GM19452 (cell line): ENCODE results near the gene KCNQ1.

Source experiments
- ATAC-seq: cut with Tn5 transposase; IDR thresholded peaks from one replicate; pipeline ENCODE4 v1.9.1; 2021; ENCODE audit not compliant: unreplicated experiment

Gene KCNQ1

DNA sequence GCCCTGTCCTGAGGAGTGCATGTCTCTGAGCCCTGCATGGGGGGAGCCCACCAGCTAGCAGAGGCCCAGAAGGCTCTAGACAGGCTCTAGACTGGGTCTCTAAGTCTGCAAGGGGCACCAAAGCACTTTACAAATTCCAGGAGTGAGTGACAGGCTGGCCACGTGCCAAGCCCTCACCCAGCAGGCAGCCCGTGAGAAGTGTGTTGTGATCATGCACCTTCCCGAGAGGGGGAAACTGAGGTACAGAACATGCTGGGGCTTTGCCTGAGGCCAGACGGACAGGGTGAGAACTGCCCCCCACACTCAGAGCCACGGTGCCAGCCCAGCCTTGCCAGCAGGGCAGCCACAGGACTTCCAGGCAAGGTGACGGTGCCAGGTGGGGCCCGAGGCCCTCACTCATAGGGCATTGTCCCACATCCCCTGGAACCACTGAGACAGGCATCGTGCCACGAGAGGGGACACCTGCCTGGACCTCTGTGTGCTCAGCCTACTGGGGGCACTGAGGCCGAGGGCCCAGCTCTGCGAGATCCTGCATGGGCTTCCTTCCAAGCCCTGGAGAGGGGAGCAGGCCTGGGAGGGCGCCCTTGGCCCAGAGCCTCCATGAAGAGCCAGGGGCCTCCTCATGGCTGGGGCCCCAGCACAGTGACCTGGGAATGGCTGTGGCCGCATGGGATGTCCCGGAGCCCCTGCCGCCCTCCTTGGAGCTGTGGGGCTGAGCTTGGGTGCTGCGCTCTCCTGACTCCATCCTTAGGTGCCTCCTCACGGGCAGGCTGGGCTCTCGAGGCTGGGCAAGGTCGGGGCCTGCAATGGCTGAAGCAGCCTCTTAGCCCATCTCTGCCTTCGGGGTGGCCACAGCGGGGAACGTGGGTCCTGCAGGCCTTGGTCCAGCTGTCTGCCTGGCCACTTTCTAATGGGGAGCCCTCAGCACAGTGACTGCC lies 133.5 kb downstream of the KCNQ1 start:
- ATAC-seq: no peak

DNA sequence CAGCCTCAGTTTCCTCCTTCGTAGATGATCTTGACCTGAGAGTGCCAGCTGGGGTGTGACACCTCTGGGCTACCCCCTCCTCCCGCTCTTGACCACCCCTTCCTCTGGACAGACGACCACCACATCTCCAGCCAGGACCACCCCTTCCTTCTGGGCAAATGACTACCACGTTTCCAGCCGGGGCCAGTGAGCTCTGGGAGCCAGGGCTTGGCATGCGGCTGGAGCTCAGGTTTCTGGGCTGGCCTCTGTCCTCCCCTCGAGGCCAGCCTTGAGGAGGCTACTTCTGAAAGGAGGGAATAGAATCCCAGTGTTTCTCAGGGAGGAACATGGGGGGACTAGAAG lies 134.1 kb downstream of the KCNQ1 start:
- ATAC-seq: no peak

DNA sequence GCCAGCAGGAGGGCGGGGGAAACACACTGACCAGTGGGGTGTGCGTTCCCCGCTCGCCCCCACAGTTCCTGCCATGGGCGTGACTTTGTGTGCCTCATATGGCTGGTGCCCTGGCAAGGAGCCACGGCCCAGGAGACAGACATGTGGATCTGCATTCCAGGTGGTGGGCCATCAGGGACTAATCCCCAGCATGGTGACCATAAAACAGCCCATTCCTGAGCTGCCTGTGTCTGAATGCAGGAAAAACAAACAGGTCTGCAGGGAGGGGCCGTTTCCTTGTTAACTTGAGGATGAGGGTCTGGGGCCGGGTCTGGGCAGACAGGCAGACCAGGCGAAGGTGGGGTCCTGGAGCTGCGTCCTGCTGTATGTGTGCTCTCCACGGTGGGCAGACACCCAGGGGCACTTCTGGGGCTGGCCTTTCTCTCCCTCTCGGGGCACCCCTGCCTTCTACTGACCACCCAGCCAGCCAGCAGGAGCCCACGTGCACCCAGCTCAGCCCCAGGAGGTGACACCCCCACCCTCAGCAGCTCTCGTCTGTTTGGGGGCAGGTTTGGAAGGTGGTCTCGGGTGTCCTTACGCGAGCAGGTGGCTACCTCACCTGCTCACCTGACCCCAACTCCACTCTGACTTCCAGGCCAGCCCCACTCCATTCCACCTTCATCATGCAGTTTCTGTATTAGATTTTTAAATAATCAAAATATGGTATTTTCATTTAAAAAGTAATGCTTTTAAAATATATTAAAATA lies 134.7 kb downstream of the KCNQ1 start:
- no peak for ATAC-seq

DNA sequence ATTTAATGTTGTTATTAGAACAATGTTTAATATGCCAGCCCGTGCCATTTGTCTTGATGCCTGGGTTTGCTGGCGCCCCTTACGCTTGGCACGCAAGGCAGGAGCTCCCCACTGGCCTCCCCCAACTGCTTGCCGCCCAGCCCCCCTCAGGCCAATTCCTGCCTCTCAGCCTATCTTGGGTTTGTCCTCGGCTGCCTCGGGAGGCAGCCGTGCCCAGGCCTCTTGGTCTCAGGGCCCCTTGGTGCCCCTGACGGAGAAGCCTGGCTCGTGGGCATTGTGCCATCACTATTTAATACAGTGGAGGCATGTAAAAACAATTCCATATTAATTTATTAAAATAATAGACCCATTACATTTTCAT lies 135.2 kb downstream of the KCNQ1 start:
- ATAC-seq: no peak

DNA sequence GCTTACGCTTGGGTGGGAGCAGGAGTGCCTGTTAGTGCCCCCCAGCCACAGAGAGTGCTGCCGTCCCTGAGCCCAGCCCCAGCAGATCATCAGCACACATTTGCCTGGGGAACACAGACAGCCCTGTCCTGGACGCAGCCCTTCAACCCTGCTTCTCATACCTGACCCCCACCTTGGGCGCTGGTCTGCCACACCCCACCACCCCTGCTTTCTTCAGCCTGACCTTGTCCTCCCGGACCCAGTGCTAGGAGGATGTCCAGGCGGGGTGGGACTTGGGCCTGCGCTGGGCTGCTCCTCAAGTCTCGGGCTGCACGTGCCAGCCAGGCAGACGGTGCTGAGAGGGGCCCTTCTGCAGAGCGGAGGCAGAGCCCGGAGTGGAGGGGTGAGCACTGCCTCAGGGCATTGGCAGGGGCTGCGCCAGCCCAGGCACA lies 135.8 kb downstream of the KCNQ1 start:
- no peak for ATAC-seq

DNA sequence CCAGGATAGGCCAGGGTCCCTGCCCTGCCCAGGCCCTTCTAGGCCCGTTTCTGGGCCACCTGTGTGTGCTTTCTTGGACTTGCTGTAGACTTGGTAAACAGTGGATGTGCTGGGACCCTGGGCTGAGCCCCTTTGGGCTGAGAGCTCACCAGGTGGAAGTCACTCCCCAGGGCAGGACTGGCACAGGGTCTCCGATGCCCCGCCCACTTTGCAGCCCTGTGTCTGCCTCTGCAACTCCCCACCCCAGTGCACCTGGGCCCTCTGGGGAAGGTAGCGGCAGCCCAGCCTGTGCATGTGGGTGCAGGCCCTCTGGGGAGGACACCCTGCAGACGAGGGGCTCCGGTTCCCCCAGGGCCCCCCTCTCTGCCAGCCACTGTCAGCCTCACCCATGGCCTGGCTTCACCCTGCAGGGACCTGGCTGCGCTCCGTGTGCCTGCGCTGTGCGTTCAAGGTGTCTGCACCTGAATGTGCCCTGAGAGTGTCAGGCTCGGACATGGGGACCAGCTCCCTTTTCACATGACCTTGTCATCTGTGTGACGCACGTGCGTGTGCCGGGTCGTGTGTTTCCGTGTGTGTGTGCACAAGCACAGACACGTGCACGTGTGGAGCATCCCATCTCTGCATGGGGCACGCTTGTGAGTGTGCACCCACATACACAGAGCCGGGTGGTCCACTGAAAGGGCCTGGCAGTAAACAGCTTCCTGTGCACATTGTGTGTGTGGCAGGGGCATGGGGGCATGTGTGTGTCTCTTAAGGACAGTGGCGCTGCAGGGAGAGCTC lies 136.5 kb downstream of the KCNQ1 start:
- ATAC-seq: no peak

DNA sequence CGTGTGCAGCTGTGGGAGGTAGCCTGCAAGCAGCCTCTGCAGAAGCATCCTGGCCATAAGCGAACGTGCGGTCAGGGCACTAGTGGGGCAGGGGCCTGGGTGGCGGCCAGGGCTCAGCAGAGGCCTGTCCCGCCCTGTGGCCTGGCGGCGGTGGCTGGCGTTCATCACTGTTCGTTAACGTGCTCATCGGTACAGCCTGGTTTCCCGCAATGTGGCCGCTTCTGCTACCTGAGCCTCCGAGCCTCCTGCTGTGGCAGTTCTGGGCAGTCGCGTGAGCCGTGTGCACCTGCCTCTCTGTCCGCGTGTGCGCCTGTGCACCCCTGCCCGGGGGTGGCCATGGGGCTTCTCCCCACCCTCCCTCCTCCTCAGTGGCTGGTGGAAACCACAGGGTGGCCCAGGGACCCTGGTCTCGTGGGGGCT lies 137.1 kb downstream of the KCNQ1 start:
- no peak for ATAC-seq

DNA sequence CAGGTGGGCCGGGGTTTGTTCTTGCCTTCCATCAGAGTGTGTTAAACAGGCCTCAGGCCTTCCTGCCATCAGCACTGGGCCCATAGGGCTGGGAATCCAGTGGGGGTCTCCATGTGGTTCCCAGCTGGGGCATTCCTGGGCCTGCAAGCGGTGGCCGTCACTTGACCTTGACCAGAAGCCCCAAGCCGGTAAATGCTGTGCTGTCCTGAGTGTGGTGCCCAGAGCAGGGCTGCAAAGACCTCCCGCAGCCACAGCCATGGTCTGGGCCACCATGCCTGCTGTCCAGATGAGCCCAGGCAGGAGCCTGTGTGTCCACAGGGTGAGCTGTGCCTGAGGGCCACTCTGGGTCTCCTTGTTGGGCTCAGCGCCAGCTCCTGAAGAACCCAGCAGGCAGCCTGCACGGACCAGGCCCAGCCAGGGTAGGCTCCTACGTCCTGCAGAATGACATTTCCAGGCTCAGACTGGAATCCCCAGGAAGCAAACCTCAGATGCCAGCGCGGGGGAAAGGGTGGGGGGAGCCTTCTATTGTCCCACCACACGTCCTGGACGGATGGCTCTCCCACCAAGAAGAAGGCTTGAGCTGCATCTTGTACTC lies 137.6 kb downstream of the KCNQ1 start:
- no peak for ATAC-seq

DNA sequence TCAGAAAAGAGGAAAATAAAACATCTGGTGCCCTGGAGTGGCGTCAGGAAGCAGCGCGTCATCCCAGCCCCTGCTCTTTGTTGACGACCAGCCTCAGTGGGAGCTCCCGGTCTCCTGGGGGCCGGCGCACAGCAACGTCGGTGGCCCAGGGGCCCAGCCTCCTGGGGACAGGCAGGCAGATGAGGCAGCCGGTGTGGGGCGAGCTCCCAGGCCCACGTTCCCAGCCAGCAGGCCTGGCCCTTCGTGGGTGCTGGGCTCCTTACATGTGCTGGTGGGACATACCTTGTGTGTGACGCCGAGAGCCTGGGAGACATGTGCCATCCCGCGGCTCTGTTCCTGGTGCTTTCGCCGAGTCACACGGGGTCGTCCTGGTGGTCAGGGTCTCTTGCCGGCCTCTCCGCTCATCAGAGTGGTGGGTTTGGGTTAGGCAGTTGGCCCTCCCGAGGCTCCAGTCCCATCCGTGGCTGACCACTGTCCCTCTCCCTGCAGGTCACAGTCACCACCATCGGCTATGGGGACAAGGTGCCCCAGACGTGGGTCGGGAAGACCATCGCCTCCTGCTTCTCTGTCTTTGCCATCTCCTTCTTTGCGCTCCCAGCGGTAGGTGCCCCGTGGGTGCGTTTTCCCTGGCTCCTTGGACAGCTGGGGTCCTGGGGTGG lies 138.3 kb downstream of the KCNQ1 start:
- no peak for ATAC-seq

DNA sequence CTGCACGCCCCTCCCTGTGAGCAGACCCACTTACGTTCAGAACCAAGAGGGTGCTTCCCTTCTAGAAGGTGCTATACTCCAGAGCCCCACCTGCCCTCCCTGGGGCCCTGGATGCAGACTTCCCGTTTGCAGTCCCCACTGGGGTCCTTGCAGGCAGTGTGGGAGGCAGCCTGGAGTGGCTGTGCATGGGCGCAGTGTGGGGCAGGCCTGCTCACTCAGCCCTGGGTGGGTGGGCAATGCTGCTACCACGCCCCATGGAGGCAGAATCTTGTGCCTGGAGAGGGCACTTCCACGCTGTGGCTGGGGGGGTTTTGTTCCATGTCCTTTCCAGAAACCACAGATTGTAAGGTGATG lies 138.8 kb downstream of the KCNQ1 start:
- no peak for ATAC-seq

DNA sequence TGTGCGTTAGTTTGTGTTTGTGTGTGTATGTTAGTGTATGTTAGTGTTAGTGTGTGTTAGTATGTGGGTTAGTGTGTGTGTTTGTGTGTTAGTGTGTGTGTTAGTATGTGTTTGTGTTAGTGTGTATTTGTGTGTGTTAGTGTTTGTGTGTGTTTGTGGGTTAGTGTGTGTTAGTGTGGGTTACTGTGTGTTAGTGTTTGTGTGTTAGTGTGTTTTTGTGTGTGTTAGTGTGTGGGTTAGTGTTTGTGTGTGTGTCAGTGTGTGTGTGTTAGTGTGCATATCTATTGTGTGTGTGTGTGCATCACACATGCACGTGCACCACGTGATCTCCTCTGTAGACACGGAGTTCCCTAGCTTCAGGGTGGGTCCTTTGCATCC lies 139.6 kb downstream of the KCNQ1 start:
- ATAC-seq: no peak

DNA sequence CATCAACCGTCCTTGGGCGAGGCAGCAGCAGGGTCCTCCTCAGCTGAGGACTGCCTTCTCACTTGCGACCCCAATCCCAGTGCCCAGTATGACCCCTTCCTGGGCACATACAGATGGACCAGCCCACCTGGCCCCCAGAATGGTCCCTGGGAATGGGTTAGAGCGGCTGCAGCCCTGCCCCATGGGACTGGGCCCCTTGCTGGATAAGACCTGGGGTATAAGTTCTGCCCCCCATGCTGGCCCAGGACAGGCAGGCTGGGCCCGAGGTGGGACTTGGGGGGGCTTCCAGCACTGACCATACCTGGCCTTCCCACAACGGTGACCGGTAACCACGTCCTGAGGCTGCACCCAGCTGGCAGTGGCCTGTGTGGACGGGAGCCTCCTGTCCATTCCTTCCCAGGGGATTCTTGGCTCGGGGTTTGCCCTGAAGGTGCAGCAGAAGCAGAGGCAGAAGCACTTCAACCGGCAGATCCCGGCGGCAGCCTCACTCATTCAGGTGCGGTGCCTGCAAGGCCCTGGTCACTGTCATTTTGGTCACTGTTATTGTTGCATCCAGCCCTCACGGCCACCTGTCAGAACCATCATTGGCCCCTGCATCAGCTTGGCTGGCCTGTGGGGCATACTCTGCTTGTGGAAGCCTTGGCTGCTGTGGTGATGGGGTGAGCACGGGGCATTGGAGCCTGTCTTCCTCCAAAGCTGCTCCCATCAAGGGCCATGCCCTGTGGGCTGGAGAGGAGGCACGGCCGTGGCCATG lies 140.2 kb downstream of the KCNQ1 start:
- no peak for ATAC-seq

DNA sequence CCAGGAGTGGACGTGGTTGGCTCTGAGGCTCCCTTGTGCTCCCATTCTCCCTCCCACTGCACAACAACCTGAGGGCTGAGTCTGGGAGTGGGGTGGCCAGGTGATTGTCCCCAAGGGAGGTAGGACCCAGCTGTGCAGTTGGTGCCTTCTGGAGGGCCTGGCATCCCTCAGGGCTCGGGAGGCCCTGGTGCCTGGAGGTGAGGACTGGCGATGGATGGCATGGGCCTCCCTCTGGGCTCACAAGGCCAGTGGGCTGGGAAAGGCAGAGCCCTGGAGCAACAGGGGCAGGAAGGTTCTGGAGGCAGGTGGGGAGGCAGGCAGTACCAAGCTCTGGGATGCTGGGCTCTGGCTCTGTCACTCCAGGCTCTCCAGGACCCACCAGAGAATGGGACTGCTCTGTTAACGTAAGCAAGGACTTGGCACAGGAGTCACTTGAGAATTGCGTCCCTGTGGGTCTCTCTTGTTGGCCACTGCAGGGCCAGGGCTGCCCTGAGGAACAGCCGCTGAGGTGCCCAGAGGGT lies 140.8 kb downstream of the KCNQ1 start:
- ATAC-seq: no peak

DNA sequence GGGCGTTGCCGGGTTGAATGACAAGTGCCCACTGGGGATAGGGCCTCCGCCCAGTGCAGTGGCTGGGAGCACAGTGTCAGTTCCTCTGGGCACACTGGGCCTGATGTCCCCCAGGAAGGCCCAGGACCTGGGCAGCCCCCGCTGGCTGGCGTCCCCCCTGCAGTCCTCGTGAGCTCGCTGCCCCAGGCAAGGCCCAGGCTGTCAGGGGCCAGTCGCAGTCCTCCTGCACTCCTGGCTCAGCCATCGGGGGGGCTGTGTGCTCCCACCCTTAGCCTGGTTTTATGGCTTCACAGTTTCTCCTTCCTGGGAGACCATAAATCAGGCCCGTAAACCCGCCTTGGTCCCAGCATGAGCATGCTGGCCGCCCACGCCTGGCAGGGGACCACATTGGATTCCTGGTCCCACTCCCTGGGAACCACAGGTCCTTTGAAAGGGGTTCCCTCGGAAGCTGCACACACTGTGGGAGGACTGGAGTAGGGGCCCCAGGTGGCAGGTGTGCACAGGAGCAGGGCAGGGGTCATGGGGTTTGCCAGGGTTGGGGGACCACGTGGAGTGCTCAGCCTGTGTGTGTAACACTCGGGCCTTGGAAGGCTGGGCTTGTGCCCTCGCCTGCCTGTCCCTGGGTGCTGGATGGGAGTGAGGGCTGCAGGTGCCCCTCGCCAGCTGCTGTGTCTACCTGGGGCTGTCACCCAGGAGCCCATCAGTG lies 141.4 kb downstream of the KCNQ1 start:
- ATAC-seq: no peak

DNA sequence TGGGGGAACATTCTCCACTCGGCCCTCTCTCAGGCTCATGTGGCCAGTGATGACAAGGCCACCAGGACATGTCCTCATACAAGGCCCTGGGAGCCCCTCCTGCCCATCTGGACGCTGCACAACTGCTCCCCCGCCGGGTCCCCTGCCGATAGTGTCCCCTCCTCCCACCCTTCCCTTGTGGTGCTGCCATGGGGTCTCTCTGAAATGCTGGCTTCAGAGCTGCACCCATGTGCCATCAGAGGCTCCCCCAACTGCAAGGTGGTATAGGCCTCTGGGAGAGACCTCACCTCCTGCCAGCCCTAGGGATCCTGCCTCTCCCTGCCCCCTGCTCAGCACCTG lies 142.0 kb downstream of the KCNQ1 start:
- no peak for ATAC-seq

DNA sequence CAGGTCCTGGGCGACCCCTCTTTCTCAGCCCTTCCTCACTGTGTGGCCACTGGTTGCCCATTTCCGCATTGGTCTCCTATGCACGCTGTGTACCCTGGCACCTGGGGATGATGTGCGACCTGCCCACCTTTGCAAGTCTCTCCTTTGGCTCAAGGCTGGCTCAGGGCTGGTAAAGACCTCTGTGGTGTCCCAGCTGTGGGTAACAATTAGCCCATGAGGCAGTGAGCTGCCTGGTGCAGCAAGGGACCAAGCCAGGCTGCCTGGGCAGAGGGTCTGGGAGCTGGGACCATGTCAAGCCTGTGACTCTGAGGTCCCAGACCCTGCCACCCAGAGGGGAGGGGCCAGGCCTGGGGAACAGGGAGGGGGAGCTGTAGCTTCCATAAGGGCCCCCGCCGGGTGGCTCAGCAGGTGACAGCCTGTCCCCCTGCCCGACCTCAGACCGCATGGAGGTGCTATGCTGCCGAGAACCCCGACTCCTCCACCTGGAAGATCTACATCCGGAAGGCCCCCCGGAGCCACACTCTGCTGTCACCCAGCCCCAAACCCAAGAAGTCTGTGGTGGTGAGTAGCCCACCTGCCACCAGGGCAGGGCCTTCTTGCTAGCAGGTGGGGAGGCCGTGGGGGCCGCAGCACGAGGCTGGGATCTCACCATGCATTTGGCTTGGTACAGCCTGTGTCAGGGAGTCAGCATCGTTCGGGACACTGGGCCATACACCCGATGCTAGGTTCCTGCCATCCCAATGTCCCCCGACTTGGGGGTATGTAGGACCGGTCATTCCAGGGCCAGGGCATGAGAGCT lies 142.5 kb downstream of the KCNQ1 start:
- ATAC-seq: no peak

DNA sequence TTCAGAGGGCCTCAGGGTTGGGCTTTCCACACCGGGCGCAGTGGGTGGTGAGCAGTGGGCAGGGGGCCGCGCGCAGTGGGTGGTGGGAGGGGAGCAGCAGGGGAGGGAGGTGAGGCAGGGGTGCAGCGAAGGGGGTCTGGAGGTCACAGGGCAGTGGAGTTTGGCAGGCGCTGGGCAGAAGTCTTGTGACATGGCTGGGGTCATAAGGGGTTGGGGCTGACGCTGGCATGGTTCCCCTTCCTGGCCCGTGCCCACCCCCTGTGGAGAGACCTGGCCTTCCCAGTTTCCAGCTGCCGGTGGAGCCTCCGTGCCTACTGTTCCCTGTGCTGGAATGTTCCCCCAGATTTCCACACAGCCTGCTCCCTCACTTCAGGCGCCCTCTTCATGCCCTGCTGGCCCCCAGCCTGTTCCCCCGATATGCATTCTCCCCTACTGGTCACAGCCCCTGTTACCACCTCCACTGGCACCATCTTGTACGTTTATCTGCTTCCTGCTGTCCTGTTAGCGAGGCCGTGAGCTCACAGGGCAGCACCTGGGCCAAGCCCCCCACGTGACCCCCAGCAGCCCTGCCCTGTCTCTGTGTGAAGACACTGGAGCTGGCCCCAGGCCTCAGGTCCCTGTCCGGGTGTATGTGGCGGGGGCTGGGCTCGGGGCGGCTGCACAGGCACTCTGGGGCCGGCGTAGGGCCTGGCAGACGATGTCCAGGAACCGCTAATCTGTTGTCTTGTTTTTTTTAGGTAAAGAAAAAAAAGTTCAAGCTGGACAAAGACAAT lies 143.4 kb downstream of the KCNQ1 start:
- no peak for ATAC-seq
